WTC11 (cell line): ENCODE results near the gene TAPBPL. TPM values are rescaled to one million over a fixed set of nuclear protein-coding genes. Genes with fewer than 3 reads are reported as not detected.

Experiments used
- ATAC-seq: fragments of 200-7000 bp; cut with Tn5 transposase; 2 replicates; pipeline ENCODE4 v1.10.0; 2021; ENCODE audit warnings: mild to moderate bottlenecking, moderate library complexity
- CTCF ChIA-PET: fragments of 300-600 bp; sonication (Branson Sonifier 250); formaldehyde crosslinking; loops from one replicate; lab custom pipeline; 2021; ENCODE audit warnings: antibody characterized with exemption; lab: Charles Lee
- POLR2A ChIA-PET: fragments of 350-600 bp; sonication (Branson Sonifier 250); formaldehyde crosslinking; loops from one replicate; lab custom pipeline; 2021; ENCODE audit warnings: antibody characterized with exemption; lab: Charles Lee
- DNase-seq: peaks from one replicate; pipeline ENCODE4 v3.0.0; 2021; ENCODE audit warnings: low spot score
- H3K27ac Mint-ChIP-seq: 2 replicates; pipeline ENCODE4 v1.8.0; 2021; ENCODE audit warnings: mixed read lengths
- H3K27me3 Mint-ChIP-seq: 2 replicates; pipeline ENCODE4 v1.8.0; 2021; ENCODE audit warnings: low read depth, mild to moderate bottlenecking, moderate library complexity, mixed read lengths
- H3K36me3 Mint-ChIP-seq: 2 replicates; pipeline ENCODE4 v1.8.0; 2021; ENCODE audit warnings: mixed read lengths
- H3K4me1 Mint-ChIP-seq: 2 replicates; pipeline ENCODE4 v1.8.0; 2022; ENCODE audit warnings: mixed read lengths
- H3K4me3 Mint-ChIP-seq: 2 replicates; pipeline ENCODE4 v1.8.0; 2021; ENCODE audit warnings: mild to moderate bottlenecking, moderate library complexity, mixed read lengths
- H3K9me3 Mint-ChIP-seq: 2 replicates; pipeline ENCODE4 v1.8.0; 2021; ENCODE audit warnings: mixed read lengths
- CBFB ChIP-seq: sonication (generic); formaldehyde crosslinking; IDR thresholded peaks from 2 replicates; pipeline ENCODE4 v1.8.1; 2022; ENCODE audit warnings: mild to moderate bottlenecking, low read depth, missing genetic modification reagents
- CREM ChIP-seq: sonication (generic); formaldehyde crosslinking; IDR thresholded peaks from 2 replicates; pipeline ENCODE4 v1.8.1; 2022; ENCODE audit warnings: mild to moderate bottlenecking, missing genetic modification reagents, moderate library complexity
- FOXJ3 ChIP-seq: sonication (generic); formaldehyde crosslinking; IDR thresholded peaks from 2 replicates; pipeline ENCODE4 v1.9.0; 2021; ENCODE audit warnings: missing genetic modification reagents, mild to moderate bottlenecking, borderline replicate concordance
- HMGA2 ChIP-seq: fragments of 250-450 bp; sonication (Bioruptor Pico); IDR thresholded peaks from 2 replicates; pipeline ENCODE4 v1.4.0; 2021; ENCODE audit warnings: mild to moderate bottlenecking, moderate library complexity
- NFATC4 ChIP-seq: fragments of 250-450 bp; sonication (Bioruptor Pico); IDR thresholded peaks from 2 replicates; pipeline ENCODE4 v1.9.0; 2021; ENCODE audit warnings: mild to moderate bottlenecking
- NR1H2 ChIP-seq: sonication (generic); formaldehyde crosslinking; IDR thresholded peaks from 2 replicates; pipeline ENCODE4 v1.9.0; 2021; ENCODE audit warnings: mild to moderate bottlenecking, moderate library complexity, missing genetic modification reagents
- TEAD4 ChIP-seq: sonication (generic); formaldehyde crosslinking; IDR thresholded peaks from 2 replicates; pipeline ENCODE4 v1.8.0; 2022; ENCODE audit warnings: mild to moderate bottlenecking, missing genetic modification reagents
- TP53 ChIP-seq: sonication (generic); formaldehyde crosslinking; IDR thresholded peaks from 2 replicates; pipeline ENCODE4 v1.8.1; 2023; ENCODE audit warnings: mild to moderate bottlenecking, missing genetic modification reagents
- ZBTB21 ChIP-seq: sonication (generic); formaldehyde crosslinking; IDR thresholded peaks from 2 replicates; pipeline ENCODE4 v1.8.1; 2023; ENCODE audit warnings: mild to moderate bottlenecking, missing genetic modification reagents, borderline replicate concordance
- ZNF416 ChIP-seq: fragments of 250-450 bp; sonication (Bioruptor Pico); IDR thresholded peaks from 2 replicates; pipeline ENCODE4 v1.9.0; 2021; ENCODE audit warnings: mild to moderate bottlenecking, inconsistent platforms
- ZNF671 ChIP-seq: fragments of 250-450 bp; sonication (Bioruptor Pico); IDR thresholded peaks from 2 replicates; pipeline ENCODE4 v1.8.0; 2021; ENCODE audit warnings: mild to moderate bottlenecking
- total RNA-seq: library from RNA; stranded (reverse); gene quantifications from 3 replicates; pipeline ENCODE4 v1.2.3, GENCODE V29; 2021
- TF ChIP-seq, protein P1 (sequence below): sonication (generic); formaldehyde crosslinking; IDR thresholded peaks from 2 replicates; pipeline ENCODE4 v1.8.0; 2022; ENCODE audit warnings: mild to moderate bottlenecking, missing genetic modification reagents
- TF ChIP-seq, protein P2 (sequence below): sonication (generic); formaldehyde crosslinking; IDR thresholded peaks from 2 replicates; pipeline ENCODE4 v1.8.1; 2022; ENCODE audit warnings: mild to moderate bottlenecking, moderate library complexity, missing genetic modification reagents
- TF ChIP-seq, protein P3 (sequence below): fragments of 200-600 bp; IDR thresholded peaks from 2 replicates; pipeline ENCODE4 v1.8.0; 2022; ENCODE audit warnings: antibody characterized with exemption
- TF ChIP-seq, protein P4 (sequence below): sonication (generic); formaldehyde crosslinking; IDR thresholded peaks from 2 replicates; pipeline ENCODE4 v1.8.0; 2022; ENCODE audit warnings: mild to moderate bottlenecking, missing genetic modification reagents
- TF ChIP-seq, protein P5 (sequence below): sonication (generic); formaldehyde crosslinking; IDR thresholded peaks from 2 replicates; pipeline ENCODE4 v1.8.1; 2023; ENCODE audit warnings: mild to moderate bottlenecking, missing genetic modification reagents, moderate library complexity
- TF ChIP-seq, protein P6 (sequence below): fragments of 250-450 bp; sonication (Bioruptor Pico); conservative IDR thresholded peaks from 2 replicates; pipeline ENCODE4 v1.9.0; 2021; ENCODE audit warnings: mild to moderate bottlenecking
- TF ChIP-seq, protein P7 (sequence below): sonication (generic); formaldehyde crosslinking; IDR thresholded peaks from 2 replicates; pipeline ENCODE4 v1.8.0; 2023; ENCODE audit warnings: mild to moderate bottlenecking, missing genetic modification reagents

TAPBPL gene
- total RNA-seq, 1 experiment from 2014 or later, result 1.3 TPM

DNA sequence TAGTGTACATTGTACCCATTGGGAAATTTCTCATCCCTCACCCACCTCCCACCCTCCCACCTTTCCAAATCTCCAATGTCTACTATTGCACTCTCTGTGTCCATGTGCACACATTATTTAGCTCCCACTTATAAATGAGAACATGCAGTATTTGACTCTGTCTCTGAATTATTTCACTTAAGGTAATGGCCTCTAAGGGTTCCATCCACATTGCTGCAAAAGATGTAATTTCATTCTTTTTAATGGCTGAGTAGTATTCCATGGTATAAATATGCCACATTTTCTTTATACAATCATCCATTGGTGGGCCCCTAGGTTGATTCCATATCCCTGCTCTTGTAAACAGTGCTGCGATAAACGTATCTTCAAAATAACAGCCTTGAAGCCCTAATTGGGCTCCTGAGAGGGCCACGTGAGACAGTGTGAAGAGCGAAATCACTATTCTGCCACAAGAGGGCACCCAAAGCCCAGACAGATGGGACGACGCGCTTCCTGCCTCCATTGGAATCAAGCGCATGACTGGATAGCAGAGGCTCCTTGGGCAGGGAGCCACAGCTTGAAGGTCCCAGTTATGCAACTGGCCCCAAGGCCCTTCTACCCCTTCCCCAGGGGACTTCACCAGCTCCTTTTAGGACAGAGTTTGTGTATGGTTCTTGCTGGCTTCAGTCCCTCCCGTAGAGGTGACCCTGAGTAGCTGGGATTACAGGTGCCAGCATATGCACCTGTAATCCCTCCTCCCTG lies 28.4 kb upstream of the TAPBPL start (continued):
- TF ChIP-seq, protein P1, sequence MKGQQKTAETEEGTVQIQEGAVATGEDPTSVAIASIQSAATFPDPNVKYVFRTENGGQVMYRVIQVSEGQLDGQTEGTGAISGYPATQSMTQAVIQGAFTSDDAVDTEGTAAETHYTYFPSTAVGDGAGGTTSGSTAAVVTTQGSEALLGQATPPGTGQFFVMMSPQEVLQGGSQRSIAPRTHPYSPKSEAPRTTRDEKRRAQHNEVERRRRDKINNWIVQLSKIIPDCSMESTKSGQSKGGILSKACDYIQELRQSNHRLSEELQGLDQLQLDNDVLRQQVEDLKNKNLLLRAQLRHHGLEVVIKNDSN (CRISPR knock-in tag), result peak; percentile 85
- TF ChIP-seq HMGA2 (no peak), CBFB (no peak), CREM (CRISPR knock-in tag) (no peak), ZNF416 (no peak), NFATC4 (no peak), ZBTB21 (no peak)
- TF ChIP-seq, protein P2, sequence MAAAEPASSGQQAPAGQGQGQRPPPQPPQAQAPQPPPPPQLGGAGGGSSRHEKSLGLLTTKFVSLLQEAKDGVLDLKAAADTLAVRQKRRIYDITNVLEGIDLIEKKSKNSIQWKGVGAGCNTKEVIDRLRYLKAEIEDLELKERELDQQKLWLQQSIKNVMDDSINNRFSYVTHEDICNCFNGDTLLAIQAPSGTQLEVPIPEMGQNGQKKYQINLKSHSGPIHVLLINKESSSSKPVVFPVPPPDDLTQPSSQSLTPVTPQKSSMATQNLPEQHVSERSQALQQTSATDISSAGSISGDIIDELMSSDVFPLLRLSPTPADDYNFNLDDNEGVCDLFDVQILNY (CRISPR knock-in tag), result no peak
- TF ChIP-seq, protein P3, sequence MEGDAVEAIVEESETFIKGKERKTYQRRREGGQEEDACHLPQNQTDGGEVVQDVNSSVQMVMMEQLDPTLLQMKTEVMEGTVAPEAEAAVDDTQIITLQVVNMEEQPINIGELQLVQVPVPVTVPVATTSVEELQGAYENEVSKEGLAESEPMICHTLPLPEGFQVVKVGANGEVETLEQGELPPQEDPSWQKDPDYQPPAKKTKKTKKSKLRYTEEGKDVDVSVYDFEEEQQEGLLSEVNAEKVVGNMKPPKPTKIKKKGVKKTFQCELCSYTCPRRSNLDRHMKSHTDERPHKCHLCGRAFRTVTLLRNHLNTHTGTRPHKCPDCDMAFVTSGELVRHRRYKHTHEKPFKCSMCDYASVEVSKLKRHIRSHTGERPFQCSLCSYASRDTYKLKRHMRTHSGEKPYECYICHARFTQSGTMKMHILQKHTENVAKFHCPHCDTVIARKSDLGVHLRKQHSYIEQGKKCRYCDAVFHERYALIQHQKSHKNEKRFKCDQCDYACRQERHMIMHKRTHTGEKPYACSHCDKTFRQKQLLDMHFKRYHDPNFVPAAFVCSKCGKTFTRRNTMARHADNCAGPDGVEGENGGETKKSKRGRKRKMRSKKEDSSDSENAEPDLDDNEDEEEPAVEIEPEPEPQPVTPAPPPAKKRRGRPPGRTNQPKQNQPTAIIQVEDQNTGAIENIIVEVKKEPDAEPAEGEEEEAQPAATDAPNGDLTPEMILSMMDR, result peak; percentile 83; the same call in 1 of the 2 replicates
- TF ChIP-seq, protein P4, sequence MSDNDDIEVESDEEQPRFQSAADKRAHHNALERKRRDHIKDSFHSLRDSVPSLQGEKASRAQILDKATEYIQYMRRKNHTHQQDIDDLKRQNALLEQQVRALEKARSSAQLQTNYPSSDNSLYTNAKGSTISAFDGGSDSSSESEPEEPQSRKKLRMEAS (CRISPR knock-in tag), result peak; percentile 97
- TF ChIP-seq, protein P5, sequence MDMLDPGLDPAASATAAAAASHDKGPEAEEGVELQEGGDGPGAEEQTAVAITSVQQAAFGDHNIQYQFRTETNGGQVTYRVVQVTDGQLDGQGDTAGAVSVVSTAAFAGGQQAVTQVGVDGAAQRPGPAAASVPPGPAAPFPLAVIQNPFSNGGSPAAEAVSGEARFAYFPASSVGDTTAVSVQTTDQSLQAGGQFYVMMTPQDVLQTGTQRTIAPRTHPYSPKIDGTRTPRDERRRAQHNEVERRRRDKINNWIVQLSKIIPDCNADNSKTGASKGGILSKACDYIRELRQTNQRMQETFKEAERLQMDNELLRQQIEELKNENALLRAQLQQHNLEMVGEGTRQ, result peak; percentile 80

DNA sequence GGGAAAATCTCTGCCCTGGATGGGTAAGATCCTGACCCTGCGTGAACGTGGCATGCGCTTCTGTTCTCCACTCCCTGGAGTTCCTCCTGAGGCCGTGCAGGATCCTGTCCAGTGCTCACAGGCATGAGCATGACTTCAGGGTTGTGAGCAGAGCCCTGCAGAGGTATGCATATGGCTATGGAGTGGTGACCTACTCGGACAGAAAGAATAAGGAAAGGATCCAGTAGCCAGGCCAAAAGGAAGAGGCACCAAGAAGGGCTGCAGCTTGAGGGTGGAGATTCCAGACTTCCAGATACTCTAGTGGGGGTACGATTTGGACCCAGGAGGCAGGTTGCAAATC lies 27.9 kb upstream of the TAPBPL start:
- Mint-ChIP-seq H3K36me3 (no peaks in the 10 kb centered on the region), H3K27ac (no peak overlapping the region), H3K9me3 (no peaks in the 10 kb centered on the region), H3K4me1 (peaks cover 8% of the 10 kb centered on the region), H3K4me3 (no peak overlapping the region), H3K27me3 (no peaks in the 10 kb centered on the region; the same call in none of the 2 replicates)
- CTCF ChIA-PET, result interaction anchor here (0.6 to 7.1 kb wide), 20 partner anchors 10 to 130 kb away, joined by 3 to 77 read pairs (median 4); partner anchors contain the start of genes CD27, GAPDH, TAPBPL and VAMP1
- POLR2A ChIA-PET, result interaction anchor here (1.0 kb wide), 2 partner anchors 46 to 109 kb away, joined by 3 to 4 read pairs; partner anchors contain the start of gene VAMP1
- no peak for DNase-seq
- no peak for ATAC-seq
- TF ChIP-seq TEAD4 (CRISPR knock-in tag), result no peak
- TF ChIP-seq, protein P6, sequence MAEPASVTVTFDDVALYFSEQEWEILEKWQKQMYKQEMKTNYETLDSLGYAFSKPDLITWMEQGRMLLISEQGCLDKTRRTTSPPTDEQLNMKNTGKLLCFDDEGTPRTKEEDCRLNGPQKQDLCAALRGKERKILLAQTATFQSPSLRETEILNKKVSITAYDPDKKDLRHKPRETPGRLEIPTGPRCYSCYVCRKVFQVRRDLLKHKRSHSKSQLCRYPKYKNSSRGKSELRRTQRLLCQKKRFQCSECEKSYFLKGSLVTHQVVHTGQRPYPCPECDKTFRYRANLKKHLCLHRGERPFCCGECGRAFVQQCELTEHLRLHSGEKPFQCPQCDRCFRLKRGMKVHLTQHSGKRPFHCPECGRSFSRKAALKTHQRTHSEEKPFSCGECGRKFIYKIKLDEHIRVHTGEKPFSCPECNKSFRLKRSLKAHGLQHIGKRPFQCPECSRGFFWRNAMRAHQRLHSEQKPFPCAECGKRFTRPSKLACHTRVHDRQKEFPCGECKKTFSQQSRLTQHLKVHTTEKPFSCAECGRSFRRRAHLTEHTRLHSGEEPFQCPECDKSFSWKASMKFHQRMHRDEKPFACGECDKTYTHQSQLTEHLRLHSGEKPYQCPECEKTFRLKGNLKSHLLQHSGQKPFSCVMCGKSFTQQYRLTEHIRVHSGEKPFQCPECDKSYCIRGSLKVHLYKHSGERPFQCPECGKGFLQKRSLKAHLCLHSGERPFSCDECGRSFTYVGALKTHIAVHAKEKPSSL, result no peak
- TF ChIP-seq, protein P7, sequence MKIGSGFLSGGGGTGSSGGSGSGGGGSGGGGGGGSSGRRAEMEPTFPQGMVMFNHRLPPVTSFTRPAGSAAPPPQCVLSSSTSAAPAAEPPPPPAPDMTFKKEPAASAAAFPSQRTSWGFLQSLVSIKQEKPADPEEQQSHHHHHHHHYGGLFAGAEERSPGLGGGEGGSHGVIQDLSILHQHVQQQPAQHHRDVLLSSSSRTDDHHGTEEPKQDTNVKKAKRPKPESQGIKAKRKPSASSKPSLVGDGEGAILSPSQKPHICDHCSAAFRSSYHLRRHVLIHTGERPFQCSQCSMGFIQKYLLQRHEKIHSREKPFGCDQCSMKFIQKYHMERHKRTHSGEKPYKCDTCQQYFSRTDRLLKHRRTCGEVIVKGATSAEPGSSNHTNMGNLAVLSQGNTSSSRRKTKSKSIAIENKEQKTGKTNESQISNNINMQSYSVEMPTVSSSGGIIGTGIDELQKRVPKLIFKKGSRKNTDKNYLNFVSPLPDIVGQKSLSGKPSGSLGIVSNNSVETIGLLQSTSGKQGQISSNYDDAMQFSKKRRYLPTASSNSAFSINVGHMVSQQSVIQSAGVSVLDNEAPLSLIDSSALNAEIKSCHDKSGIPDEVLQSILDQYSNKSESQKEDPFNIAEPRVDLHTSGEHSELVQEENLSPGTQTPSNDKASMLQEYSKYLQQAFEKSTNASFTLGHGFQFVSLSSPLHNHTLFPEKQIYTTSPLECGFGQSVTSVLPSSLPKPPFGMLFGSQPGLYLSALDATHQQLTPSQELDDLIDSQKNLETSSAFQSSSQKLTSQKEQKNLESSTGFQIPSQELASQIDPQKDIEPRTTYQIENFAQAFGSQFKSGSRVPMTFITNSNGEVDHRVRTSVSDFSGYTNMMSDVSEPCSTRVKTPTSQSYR (CRISPR knock-in tag), result no peak
- TF ChIP-seq, protein P2 (CRISPR knock-in tag), result no peak
- TF ChIP-seq TP53, result no peak
- TF ChIP-seq NR1H2, result no peak
- TF ChIP-seq FOXJ3, result no peak
- TF ChIP-seq ZNF671 (CRISPR knock-in tag), result no peak
